Bone marrow (tissue), 2 donors: ENCODE data around the gene SLC39A6.
A peak's percentile ranks its signal among the peaks of the same experiment; 100 is the strongest.

Experiments
- DNase-seq, 2 donors: peaks; one replicate each; lab custom pipeline; 2025; lab: John Stamatoyannopoulos, UW

The SLC39A6 gene, protein sequence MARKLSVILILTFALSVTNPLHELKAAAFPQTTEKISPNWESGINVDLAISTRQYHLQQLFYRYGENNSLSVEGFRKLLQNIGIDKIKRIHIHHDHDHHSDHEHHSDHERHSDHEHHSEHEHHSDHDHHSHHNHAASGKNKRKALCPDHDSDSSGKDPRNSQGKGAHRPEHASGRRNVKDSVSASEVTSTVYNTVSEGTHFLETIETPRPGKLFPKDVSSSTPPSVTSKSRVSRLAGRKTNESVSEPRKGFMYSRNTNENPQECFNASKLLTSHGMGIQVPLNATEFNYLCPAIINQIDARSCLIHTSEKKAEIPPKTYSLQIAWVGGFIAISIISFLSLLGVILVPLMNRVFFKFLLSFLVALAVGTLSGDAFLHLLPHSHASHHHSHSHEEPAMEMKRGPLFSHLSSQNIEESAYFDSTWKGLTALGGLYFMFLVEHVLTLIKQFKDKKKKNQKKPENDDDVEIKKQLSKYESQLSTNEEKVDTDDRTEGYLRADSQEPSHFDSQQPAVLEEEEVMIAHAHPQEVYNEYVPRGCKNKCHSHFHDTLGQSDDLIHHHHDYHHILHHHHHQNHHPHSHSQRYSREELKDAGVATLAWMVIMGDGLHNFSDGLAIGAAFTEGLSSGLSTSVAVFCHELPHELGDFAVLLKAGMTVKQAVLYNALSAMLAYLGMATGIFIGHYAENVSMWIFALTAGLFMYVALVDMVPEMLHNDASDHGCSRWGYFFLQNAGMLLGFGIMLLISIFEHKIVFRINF

DNA sequence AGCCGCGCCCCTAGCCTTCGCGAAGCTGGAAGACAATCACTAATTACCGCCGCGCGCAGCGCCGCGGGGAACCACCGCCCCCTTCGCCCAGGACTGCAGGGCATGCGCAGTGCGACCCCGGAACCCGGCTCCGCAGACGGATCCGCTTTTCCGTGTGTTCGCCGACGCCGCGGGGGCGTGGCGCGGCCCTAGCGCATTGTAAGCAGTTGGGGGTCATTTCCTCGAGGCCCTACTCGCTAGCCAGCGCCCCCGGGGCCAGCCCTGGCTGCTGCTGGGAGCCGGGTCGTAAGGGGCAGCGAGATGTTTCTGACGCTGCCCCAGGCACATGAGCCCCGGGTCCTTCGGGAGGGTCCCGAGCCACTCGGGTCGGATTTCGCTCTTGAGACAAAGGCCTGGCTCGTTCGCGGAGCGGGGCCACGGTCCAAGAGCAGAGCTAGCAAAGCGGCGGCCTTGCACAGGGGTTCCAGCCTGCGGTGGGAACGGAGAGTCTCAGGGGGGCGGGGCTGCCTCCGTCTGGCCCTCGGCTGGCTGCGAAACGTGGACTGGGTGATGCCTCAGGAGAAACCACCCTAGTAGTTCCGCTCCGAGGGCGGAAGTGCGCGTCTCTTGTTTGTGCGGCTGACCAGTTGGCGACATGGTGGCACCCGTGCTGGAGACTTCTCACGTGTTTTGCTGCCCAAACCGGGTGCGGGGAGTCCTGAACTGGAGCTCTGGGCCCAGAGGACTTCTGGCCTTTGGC, at the start of gene SLC39A6, which contains the start of gene ELP2:
Gene SLC39A6, minus strand, starts transcription at position 41 of the 739 bp plus-strand sequence. CDS start 2,333 bp downstream, outside the sequence.
Gene ELP2, plus strand, starts transcription at position 600 of the 739 bp plus-strand sequence. Its CDS starts 35 bp downstream, at position 635.
- DNase-seq = peak; percentile 92 to 93

GRCh38 chr18:36177913-36178312, 48.8 kb upstream of the SLC39A6 start:
- DNase-seq = no peak

- DNase-seq = no peak
These were observed 47.6 kb upstream of the SLC39A6 start for GRCh38 chr18:36176711-36177110.

DNA sequence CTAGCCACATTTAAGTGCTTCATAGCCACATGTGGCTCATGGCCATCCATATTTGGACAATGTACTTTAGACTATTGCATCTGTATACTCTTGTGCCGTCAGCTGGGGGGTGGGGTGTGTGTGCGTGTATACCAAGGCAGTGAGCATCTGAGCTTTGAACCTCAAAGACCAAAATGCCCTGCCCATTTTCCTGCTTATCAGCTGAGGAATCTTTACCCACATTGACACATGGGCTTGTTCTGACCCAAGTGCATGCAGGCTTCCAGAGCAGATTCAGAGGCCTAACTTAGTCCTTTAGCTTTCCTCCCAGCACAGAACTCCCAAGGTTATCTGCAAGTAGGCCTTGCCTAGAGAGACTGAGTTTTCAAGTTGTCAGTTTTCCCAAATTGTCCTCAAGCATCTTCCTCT, 47.0 kb upstream of the SLC39A6 start:
- DNase-seq = no peak

DNA sequence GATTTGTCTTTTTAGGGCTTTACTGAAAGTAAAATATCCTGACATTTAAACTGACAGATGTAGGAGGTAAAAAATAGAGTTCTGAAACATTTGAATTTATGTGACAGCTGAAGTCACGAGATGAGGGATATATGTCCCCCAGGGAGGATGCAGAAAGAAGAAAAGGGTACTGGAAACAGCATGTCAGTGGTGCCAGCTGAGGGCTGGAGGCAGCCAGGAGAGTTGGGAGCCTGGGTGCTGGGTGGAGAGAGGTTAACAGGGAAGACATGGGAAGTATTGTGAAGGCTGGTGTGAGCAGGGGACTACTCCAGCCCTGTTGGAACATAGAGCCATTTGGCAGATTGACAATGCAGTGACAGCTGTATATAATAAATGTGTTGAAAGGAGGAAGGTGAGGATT, 46.3 kb upstream of the SLC39A6 start:
- no peak for DNase-seq

- no peak for DNase-seq
These were observed 40.8 kb upstream of the SLC39A6 start for GRCh38 chr18:36169938-36170337.

- DNase-seq = peak in 1 of 2 donors; percentile 46
These were observed 39.2 kb upstream of the SLC39A6 start for GRCh38 chr18:36168296-36168695.

DNA sequence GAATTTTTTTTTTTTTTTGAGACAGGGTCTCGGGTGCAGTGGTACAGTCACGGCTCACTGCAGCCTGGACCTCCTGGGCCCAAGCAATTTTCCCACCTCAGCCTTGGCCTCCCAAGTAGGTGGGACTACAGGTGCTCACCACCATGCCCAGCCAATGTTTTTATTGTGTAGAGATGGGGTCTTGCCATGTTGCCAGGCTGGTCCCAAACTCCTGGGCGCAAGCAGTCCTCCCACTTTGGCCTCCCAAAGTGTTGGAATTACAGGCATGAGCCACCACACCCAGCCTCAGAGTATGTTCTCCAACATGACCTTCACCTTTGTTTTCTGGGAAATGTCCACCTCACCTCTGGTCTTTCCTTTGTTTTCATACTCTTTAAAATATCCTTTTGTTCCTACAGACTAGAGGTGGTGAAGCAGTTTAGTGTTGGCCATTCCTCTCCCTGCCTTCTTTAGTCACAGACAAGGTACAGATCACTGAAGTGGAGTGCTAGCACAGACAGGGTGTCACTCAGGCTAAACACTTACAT, 38.6 kb upstream of the SLC39A6 start:
- DNase-seq = no peak

GRCh38 chr18:36162981-36163380, 33.8 kb upstream of the SLC39A6 start:
- DNase-seq = no peak

DNA sequence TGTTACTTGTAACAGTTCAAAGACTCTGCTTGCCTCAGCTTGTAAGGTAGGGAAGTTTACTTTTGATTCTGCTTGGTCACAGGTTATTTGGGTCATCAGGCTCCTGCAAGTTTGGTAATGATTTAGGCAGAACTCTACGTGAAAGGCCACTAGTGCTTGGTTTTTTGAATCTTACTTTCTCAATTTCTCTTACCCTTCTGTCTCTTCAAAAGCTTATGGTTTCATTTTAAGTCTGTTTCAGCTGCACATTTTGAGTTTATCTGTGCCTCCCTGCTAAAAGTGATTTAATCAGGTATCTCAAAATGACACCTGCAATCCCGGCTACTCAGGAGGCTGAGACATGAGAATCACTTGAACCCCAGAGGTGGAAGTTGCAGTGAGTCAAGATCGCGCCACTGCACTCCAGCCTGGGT, 31.8 kb upstream of the SLC39A6 start:
- no peak for DNase-seq

DNA sequence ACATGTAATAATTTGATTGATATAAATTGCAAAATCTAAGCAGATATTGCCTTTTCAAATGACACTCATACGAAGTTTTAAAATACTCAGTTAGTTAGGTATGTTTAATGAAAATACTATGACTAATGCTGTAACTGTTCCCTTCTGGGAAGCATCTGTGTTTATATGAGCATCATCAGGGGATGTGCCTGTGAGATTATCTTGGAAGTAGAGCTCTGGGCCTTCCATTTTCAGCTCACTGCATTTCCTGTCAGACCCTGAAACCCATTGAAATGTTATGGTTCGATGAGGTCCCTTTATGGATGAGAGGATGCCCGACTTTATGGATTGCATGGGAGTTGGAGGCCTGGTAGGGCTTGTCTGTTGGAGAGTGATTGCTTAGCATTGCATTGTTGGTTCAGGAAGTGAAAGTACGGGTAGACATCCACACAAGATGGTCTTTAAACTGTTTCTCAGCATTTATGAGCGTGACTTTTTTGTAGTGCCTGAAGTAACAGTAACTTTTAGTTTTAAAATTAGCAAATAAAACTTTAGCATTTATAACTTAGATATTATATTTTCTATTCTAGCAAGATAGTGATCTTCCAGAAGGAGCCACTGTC, 29.2 kb upstream of the SLC39A6 start:
- no peak for DNase-seq

DNA sequence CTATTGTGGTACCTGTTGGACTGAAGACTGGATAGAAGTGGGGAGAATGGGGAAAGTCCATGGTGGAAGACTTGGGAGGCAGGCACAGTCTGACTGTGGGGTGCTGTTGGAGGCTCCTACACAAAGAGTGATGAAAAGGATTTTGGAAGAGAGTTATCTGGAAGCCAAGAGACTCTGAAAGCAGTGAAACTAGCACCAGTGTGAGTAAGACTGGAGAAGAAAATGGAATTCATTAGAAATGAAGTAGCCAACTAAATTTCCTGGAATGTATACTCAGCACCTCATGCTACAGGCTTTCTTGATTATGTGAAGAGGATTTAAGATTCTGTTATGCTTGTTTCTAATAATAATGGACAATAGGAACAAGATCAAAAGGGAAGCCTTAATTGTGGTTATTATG, 28.3 kb upstream of the SLC39A6 start:
- DNase-seq = no peak

- DNase-seq = no peak
These were observed 27.0 kb upstream of the SLC39A6 start for GRCh38 chr18:36155851-36156757.

- no peak for DNase-seq
These were observed 24.6 kb upstream of the SLC39A6 start for GRCh38 chr18:36153771-36154170.

- DNase-seq = no peak
These were observed 24.1 kb upstream of the SLC39A6 start for GRCh38 chr18:36153203-36153602.

DNA sequence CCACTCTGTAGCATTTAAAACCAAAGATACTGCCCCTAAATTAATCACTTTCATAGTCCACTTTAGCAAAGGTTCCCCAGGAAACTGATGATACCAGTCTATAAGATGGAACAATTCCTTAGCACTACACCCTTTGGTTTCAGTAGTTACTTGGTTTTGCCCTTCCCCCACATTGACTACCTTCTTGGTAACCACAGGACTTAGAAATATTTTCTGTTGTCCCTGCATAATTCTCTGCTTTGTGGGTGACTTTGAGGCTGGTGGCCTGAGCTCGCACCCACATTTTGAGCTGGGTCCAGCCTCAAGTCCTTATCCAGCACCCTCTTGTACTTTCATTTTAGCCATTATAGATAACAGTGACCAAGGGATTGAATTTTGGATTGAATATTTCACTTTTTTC, 23.6 kb upstream of the SLC39A6 start:
- no peak for DNase-seq

DNA sequence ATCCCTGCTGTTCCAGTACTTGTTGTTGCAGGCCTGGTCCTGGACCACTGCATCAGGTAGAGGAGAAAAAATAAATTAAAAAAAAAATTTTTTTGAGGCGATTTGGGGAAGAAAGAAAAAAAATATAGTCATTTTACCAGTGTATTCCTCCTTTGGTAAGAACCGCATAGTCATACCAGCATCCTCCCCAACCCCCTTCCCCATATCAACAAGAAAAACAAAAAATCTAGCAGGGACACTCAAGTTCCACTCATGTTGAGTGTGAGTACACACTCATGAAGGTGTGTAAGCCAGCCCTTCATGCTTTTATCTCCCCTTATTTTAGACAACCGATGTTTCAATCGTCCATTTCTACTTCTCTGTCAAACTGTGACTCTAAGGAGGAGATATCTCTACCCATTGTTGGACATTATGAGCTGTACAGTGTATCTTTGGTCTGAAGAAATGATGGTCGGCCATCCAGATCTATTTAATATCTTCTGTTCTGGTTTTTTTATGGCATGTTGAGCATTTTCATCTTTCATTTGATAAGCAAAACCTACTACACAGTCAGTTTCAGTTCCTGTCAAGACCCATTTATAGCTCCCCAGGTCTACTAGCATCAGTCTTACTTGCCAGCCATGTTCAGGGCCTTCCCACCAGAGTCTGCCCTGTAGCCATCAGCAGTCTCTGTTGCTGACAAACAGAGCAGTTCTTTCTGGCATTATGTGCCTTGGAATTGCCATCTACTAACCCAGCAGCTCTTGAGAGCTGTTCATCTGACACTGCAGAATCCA, 20.6 kb upstream of the SLC39A6 start:
- DNase-seq = no peak

DNA sequence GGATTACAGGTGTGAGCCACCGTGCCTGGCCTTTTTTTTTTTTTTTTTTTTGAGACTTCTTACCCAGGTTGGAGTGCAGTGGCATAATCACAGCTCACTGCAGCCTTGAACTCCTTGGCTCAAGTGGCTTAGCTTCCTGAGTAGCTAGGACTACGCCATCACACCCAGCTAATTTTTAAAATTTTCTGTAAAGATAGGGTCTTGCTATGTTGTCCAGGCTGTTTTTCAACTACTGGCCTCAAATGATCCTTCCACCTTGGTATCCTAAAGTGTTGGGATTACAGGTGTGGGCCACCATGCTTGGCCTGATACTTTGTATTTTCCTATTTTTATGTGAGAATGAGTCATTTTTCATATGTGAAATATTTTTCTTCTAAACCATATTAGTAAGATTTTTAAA, 14.3 kb upstream of the SLC39A6 start:
- no peak for DNase-seq

- no peak for DNase-seq
These were observed 13.6 kb upstream of the SLC39A6 start for GRCh38 chr18:36142751-36143150.

- DNase-seq = no peak
These were observed 12.4 kb upstream of the SLC39A6 start for GRCh38 chr18:36141576-36141975.
